ENCODE measurements around the gene PSEN2. TPM values are rescaled to one million over a fixed set of nuclear protein-coding genes. Genes with fewer than 3 reads are reported as not detected.

Gene PSEN2
- total and polyA plus RNA-seq, 4 experiments from 2014 or later: 3.5 to 4.9 (median 3.9) TPM

DNA sequence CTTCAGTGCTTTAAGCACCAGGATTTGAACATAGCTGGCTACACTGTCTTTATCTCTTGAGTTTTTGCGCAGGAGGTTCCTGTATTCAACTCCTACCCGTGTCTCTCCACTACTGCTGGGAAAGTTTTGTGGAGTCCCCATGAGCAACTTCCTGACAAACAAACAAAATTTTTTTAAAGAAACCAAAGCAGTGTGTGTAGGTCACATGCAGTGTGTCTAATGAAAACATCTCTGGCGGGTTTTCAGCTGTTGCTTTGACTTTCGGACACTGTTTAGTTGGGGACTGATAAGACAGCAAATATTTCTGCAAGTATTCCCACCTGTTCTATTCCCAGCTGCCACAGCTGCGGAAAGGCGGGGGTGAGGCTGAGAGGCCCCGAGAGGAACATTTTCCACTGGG is 2.0 kb downstream of the PSEN2 start:
- DNase-seq: no peak
- Histone ChIP-seq H3K4me3 (ENCODE audit: low read length in 2 of 2) (no peak overlapping the region), H3K27ac (ENCODE audit: low read depth, low read length) (no peak overlapping the region), H3K4me1 (ENCODE audit: insufficient read depth, low read length) (peaks cover 17% of the 10 kb centered on the region), H3K36me3 (ENCODE audit: insufficient read depth, low read length) (no peaks in the 10 kb centered on the region), H3K27me3 (ENCODE audit: insufficient read depth, low read length) (peaks cover 9% of the 10 kb centered on the region), H3K9me3 (ENCODE audit: control insufficient read depth in 1 of 2, low read length in 2 of 2) (no peaks in the 10 kb centered on the region)
- Mint-ChIP-seq H3K9me3 (no peaks in the 10 kb centered on the region), H3K4me3 (peak overlapping the region in 3 of 8 donors; percentile 57 to 84 (median 78)), H3K36me3 (no peaks in the 10 kb centered on the region), H3K27me3 (peaks cover 7 to 10% of the 10 kb centered on the region in 2 donors), H3K4me1 (peaks cover 6 to 18% (median 10%) of the 10 kb centered on the region in 4 donors), H3K27ac (no peak overlapping the region)
- ChIA-PET POLR2A (ENCODE audit: partially characterized antibody) (interaction anchor here (1.0 to 1.8 kb wide), 2 partner anchors 10 to 11 kb away, joined by 5 to 6 read pairs; no protein-coding TSS in a partner anchor), CTCF (ENCODE audit: partially characterized antibody) (interaction anchor here (1.4 kb wide), 1 partner anchor 11 kb away, joined by 4 read pairs; no protein-coding TSS in a partner anchor)
- intact Hi-C loops (cut with micrococcal nuclease): no loop called here

- Histone ChIP-seq H3K36me3 (ENCODE audit: insufficient read depth, low read length) (no peaks in the 10 kb centered on the region), H3K9me3 (ENCODE audit: control insufficient read depth in 1 of 2, low read length in 2 of 2) (no peaks in the 10 kb centered on the region), H3K4me3 (ENCODE audit: low read length in 2 of 2) (no peak overlapping the region), H3K27ac (ENCODE audit: low read depth, low read length) (no peak overlapping the region), H3K27me3 (ENCODE audit: insufficient read depth, low read length) (peaks cover 9% of the 10 kb centered on the region), H3K4me1 (ENCODE audit: insufficient read depth, low read length) (peaks cover 17% of the 10 kb centered on the region)
- Mint-ChIP-seq H3K27ac (peak overlapping the region in 2 of 7 donors; percentile 56 to 64), H3K4me3 (no peak overlapping the region), H3K27me3 (peaks cover 0 to 8% of the 10 kb centered on the region in 2 donors), H3K36me3 (no peaks in the 10 kb centered on the region), H3K9me3 (no peaks in the 10 kb centered on the region), H3K4me1 (peaks cover 6 to 18% (median 10%) of the 10 kb centered on the region in 4 donors)
- DNase-seq: no peak
- ChIA-PET CTCF (ENCODE audit: partially characterized antibody) (no interaction called here), POLR2A (ENCODE audit: partially characterized antibody) (no interaction called here)
- intact Hi-C loops (cut with micrococcal nuclease): no loop called here
Measured at GRCh38 chr1:226873771-226874578, 3.6 kb downstream of the PSEN2 start.

DNA sequence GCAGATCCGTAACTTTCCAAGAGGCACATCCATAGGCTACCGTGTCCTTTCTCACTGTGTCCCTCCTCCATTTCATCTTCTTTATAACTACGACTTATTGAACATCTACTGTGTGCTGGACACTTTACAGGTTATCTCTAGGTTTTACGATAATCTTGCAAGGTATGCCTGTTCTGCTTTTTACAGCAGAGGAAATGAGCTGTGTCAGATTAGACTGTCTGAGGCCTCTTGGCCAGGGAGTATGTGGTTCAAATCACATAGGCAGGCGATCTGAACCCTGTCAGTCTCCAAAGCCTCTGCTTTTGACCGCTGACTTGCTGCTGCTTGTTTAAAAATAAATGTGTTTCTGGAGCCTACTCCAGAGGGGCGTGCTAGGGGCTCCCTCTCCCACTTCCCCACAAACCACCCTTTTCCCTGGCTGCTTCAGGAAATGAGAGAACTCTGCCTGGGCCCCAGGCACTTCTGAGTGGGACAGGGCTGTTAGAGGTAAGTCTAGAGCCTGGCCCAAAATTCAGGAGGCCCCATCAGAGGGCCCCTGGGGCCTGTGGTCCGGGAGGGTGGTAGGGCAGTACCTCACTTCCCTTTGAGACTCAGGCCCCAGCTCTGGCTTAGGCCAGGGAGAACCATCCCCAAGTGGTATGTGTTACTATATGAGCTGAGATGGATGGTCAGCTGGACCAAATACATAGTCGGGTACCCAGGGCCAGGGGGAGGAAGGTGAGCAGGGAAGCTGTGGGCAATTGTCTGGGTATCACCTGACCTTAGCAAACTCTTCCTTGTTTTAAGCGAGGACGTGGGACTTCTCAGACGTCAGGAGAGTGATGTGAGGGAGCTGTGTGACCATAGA is 4.4 kb downstream of the PSEN2 start:
- no peaks in the 10 kb centered on the region for H3K36me3 ChIP-seq (ENCODE audit: insufficient read depth, low read length)
- H3K27me3 ChIP-seq (ENCODE audit: insufficient read depth, low read length): peaks cover 9% of the 10 kb centered on the region
- Mint-ChIP-seq H3K27me3 (peaks cover 0 to 3% of the 10 kb centered on the region in 2 donors), H3K4me3 (no peak overlapping the region), H3K9me3 (no peaks in the 10 kb centered on the region), H3K4me1 (peaks cover 3 to 18% (median 8%) of the 10 kb centered on the region in 4 donors), H3K27ac (no peak overlapping the region), H3K36me3 (no peaks in the 10 kb centered on the region)
- no peak for DNase-seq
- ChIA-PET CTCF (ENCODE audit: partially characterized antibody) (no interaction called here), POLR2A (ENCODE audit: partially characterized antibody) (no interaction called here)
- H3K27ac ChIP-seq (ENCODE audit: low read depth, low read length): no peak overlapping the region
- intact Hi-C loops (cut with micrococcal nuclease): no loop called here
- H3K4me3 ChIP-seq (ENCODE audit: low read length in 2 of 2): no peak overlapping the region
- no peaks in the 10 kb centered on the region for H3K9me3 ChIP-seq (ENCODE audit: control insufficient read depth in 1 of 2, low read length in 2 of 2)
- H3K4me1 ChIP-seq (ENCODE audit: insufficient read depth, low read length): peaks cover 17% of the 10 kb centered on the region

DNA sequence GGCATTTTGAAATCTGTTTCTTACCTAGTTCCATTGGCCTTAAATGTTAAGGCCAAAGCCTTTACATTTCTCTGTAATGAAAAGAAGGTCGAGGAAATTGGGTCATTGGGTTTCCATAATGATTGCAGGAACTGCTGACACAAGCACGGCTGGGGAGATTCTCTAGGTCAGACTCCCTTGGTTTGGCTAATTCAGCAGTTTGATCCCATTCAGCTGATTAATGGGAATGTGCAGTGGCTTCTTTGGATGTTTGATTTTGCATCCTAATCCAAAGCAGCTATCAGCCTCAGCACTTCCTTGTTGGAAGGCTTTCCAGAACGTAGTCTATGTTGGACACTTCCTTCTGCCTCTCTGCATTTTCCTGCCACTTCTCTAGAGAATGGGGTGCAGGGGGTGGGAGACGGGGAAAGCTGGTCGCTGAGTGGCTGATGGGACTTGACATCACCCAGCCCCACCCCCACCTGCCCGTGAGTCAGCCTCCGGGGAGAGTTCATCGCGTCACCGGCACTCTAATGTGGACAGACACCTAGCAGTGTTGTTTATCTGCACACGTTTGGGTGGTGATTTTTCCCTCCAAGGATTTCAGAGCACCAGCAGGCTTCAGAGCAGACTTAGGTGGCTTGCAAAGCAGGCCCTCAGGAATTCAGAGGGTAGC is 5.4 kb downstream of the PSEN2 start:
- Histone ChIP-seq H3K27ac (ENCODE audit: low read depth, low read length) (no peak overlapping the region), H3K4me3 (ENCODE audit: low read length in 2 of 2) (no peak overlapping the region), H3K27me3 (ENCODE audit: insufficient read depth, low read length) (peaks cover 9% of the 10 kb centered on the region), H3K36me3 (ENCODE audit: insufficient read depth, low read length) (no peaks in the 10 kb centered on the region), H3K9me3 (ENCODE audit: control insufficient read depth in 1 of 2, low read length in 2 of 2) (no peaks in the 10 kb centered on the region), H3K4me1 (ENCODE audit: insufficient read depth, low read length) (peaks cover 14% of the 10 kb centered on the region)
- intact Hi-C loops (cut with micrococcal nuclease): no loop called here
- DNase-seq: no peak
- Mint-ChIP-seq H3K4me3 (no peak overlapping the region), H3K27ac (no peak overlapping the region), H3K9me3 (no peaks in the 10 kb centered on the region), H3K36me3 (peaks cover 0 to under 1% of the 10 kb centered on the region in 2 donors), H3K4me1 (peaks cover 0 to 13% (median 5%) of the 10 kb centered on the region in 4 donors), H3K27me3 (peaks cover 0 to 3% of the 10 kb centered on the region in 2 donors)
- POLR2A ChIA-PET (ENCODE audit: partially characterized antibody): no interaction called here
- CTCF ChIA-PET (ENCODE audit: partially characterized antibody): no interaction called here

DNA sequence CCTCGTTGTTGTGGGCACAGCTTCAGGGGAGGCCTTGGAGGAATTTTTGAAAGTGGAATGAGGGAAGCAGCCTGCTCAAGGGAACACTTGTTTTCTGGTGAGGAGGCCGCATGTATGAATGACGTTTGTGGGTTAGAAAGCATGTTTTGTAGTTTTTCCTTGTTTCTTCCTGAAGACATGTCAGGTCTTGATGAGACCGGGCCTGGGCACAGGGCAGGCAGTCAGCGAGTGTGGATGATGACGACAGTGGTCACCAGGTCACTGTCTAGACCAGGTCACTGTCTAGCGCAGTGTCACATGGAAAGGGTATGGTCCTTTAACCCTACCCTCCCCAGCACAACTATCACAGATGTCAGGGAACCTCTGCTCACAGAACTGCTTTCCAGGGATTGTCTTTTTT is 7.3 kb downstream of the PSEN2 start:
- intact Hi-C loops (cut with micrococcal nuclease): no loop called here
- Mint-ChIP-seq H3K27ac (no peak overlapping the region), H3K9me3 (no peaks in the 10 kb centered on the region), H3K27me3 (no peaks in the 10 kb centered on the region), H3K4me3 (no peak overlapping the region), H3K4me1 (peaks cover 11 to 14% (median 13%) of the 10 kb centered on the region in 4 donors), H3K36me3 (peaks cover 0 to 5% of the 10 kb centered on the region in 2 donors)
- CTCF ChIA-PET (ENCODE audit: partially characterized antibody): no interaction called here
- Histone ChIP-seq H3K27me3 (ENCODE audit: insufficient read depth, low read length) (no peaks in the 10 kb centered on the region), H3K9me3 (ENCODE audit: control insufficient read depth in 1 of 2, low read length in 2 of 2) (no peaks in the 10 kb centered on the region), H3K36me3 (ENCODE audit: insufficient read depth, low read length) (no peaks in the 10 kb centered on the region), H3K4me1 (ENCODE audit: insufficient read depth, low read length) (peaks cover 10% of the 10 kb centered on the region), H3K27ac (ENCODE audit: low read depth, low read length) (no peak overlapping the region), H3K4me3 (ENCODE audit: low read length in 2 of 2) (no peak overlapping the region)
- POLR2A ChIA-PET (ENCODE audit: partially characterized antibody): no interaction called here
- no peak for DNase-seq

DNA sequence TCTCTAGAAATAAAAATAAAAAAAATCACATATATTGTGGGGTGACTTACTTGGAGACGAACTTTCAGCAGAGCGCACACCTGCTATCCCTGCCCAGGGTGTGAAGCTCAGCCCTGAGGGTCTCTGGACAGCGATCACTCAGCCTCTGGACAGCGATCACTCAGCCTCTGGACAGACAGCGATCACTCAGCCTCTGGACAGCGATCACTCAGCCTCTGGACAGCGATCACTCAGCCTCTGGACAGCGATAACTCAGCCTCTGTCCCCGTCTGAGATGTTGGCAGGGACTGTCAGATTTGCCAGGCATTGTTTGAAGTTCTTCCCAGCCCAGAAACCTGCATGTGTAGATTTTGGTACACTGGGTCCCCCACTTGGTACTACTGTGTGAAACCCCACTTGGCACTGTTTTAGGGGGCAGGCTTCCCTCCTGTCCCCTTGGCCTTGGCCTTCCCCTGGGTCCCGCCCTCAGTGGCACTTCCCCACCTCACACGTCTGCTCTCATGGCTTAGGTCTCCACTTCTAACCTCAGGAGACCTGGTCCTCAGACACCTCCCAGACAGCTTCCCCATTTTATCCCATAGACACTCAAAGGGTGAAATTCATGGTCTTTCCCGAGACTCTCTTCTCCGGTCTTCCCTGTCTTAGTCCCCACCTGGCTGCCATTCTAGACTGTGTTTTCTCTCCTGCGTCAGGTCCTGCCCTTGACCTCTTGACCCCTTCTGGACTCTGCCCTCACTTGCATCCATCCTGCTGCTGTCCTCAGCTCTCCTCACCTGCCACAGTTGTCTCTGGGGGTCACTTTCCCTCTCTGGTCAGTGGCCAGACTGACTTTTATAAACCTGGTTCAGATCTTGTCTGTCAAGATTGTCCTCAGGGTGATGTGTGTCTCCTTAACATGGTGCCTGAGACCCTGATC is 10.2 kb downstream of the PSEN2 start:
- Mint-ChIP-seq H3K4me1 (peaks cover 30 to 44% (median 38%) of the 10 kb centered on the region in 4 donors), H3K27me3 (no peaks in the 10 kb centered on the region), H3K9me3 (no peaks in the 10 kb centered on the region), H3K36me3 (peaks cover 0 to 5% of the 10 kb centered on the region in 2 donors), H3K4me3 (peak overlapping the region in 2 of 8 donors; percentile 9 to 31), H3K27ac (peak overlapping the region in 4 of 7 donors; percentile 50 to 83 (median 80))
- no peak overlapping the region for H3K27ac ChIP-seq (ENCODE audit: low read depth, low read length)
- peaks cover 36% of the 10 kb centered on the region for H3K4me1 ChIP-seq (ENCODE audit: insufficient read depth, low read length)
- no peaks in the 10 kb centered on the region for H3K27me3 ChIP-seq (ENCODE audit: insufficient read depth, low read length)
- ChIA-PET CTCF (ENCODE audit: partially characterized antibody) (no interaction called here), POLR2A (ENCODE audit: partially characterized antibody) (no interaction called here)
- no peak overlapping the region for H3K4me3 ChIP-seq (ENCODE audit: low read length in 2 of 2)
- DNase-seq: no peak
- intact Hi-C loops (cut with micrococcal nuclease): loop anchor here (5.0 kb wide), 1 partner anchor 57 kb away; no protein-coding TSS in a partner anchor
- H3K36me3 ChIP-seq (ENCODE audit: insufficient read depth, low read length): no peaks in the 10 kb centered on the region
- H3K9me3 ChIP-seq (ENCODE audit: control insufficient read depth in 1 of 2, low read length in 2 of 2): no peaks in the 10 kb centered on the region
